BE2C (cell line): ENCODE measurements around the gene PISD.

ENCODE experiments used
- DNase-seq: peaks from one replicate; pipeline ENCODE4 v3.0.0-alpha.2; 2020
- H3K27me3 ChIP-seq: fragments of 250-450 bp; sonication (Bioruptor Pico); 2 replicates; pipeline ENCODE4 v1.5.1; 2020; ENCODE audit warnings: mild to moderate bottlenecking
- H3K36me3 ChIP-seq: fragments of 250-450 bp; sonication (Bioruptor Pico); 2 replicates; pipeline ENCODE4 v1.5.1; 2020; ENCODE audit warnings: mild to moderate bottlenecking
- H3K4me1 ChIP-seq: fragments of 250-450 bp; sonication (Bioruptor Pico); 2 replicates; pipeline ENCODE4 v1.5.1; 2020
- H3K4me3 ChIP-seq: 2 replicates; pipeline ENCODE4 v1.5.1; 2011; ENCODE audit warnings: low read depth, low read length
- H3K9me3 ChIP-seq: fragments of 250-450 bp; sonication (Bioruptor Pico); 2 replicates; pipeline ENCODE4 v1.5.1; 2020
- TF ChIP-seq, protein P1 (sequence below): IDR thresholded peaks from 2 replicates; pipeline ENCODE4 v1.5.1; 2012; ENCODE audit warnings: mild to moderate bottlenecking, low read depth, low read length

The PISD gene

DNA sequence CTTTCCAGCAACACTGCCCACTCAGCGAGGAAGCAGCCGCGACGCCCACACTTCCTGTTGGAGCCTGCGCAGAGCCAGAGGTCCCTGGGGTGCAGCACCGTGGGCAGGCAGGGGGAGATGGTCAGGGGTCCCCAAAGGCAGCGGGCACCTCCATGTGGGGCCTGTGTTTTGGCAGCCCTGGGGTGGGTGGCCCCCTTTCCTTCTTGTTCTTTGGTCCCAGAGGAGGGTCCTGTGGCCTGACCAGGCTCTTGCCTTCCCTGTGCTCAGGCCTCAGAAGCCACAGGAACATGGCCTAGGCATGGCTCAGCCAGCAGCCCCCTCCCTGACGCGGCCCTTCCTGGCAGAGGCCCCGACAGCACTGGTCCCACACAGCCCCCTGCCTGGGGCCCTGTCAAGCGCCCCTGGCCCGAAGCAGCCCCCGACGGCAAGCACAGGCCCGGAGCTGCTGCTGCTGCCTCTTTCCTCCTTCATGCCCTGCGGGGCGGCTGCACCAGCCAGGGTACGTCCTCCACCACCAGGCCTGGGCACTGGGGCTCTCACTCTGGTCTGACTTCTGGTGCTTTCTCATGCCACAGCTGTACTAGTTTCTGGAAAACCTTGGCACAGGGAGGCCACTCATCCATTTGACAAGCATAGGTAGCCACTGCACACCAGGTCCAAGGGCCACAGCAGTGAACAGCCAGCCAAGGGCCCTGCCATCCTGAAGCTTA lies 47.1 kb downstream of the PISD start:
- no peak for DNase-seq
- Histone ChIP-seq H3K4me3 (no peak overlapping the region), H3K9me3 (no peaks in the 10 kb centered on the region), H3K27me3 (no peaks in the 10 kb centered on the region), H3K4me1 (peaks cover 20% of the 10 kb centered on the region), H3K36me3 (peaks cover 22% of the 10 kb centered on the region)
- TF ChIP-seq, protein P1, sequence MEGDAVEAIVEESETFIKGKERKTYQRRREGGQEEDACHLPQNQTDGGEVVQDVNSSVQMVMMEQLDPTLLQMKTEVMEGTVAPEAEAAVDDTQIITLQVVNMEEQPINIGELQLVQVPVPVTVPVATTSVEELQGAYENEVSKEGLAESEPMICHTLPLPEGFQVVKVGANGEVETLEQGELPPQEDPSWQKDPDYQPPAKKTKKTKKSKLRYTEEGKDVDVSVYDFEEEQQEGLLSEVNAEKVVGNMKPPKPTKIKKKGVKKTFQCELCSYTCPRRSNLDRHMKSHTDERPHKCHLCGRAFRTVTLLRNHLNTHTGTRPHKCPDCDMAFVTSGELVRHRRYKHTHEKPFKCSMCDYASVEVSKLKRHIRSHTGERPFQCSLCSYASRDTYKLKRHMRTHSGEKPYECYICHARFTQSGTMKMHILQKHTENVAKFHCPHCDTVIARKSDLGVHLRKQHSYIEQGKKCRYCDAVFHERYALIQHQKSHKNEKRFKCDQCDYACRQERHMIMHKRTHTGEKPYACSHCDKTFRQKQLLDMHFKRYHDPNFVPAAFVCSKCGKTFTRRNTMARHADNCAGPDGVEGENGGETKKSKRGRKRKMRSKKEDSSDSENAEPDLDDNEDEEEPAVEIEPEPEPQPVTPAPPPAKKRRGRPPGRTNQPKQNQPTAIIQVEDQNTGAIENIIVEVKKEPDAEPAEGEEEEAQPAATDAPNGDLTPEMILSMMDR: no peak

DNA sequence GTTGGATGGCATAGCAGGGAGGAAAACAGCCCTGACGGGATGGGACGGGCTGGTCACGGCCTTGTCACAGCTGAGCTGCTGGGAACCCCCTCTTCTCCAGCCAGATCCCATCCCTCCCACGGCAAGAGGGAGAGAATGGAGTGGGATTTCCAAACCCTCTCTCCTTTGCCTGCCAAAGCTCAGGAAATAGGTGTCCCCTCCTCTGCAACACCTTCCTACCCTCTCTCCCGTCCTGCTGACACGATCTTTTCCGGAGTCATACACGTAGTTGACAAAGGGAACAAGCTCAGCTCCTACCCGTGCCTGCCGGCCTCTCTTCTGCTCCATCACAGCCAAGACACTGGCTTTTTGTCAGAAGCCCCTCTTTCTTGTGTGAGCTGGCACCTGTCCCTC lies 48.1 kb downstream of the PISD start:
- Histone ChIP-seq H3K9me3 (no peaks in the 10 kb centered on the region), H3K36me3 (peaks cover 12% of the 10 kb centered on the region), H3K27me3 (no peaks in the 10 kb centered on the region), H3K4me1 (peaks cover 20% of the 10 kb centered on the region), H3K4me3 (no peak overlapping the region)
- TF ChIP-seq, protein P1: no peak
- DNase-seq: no peak

DNA sequence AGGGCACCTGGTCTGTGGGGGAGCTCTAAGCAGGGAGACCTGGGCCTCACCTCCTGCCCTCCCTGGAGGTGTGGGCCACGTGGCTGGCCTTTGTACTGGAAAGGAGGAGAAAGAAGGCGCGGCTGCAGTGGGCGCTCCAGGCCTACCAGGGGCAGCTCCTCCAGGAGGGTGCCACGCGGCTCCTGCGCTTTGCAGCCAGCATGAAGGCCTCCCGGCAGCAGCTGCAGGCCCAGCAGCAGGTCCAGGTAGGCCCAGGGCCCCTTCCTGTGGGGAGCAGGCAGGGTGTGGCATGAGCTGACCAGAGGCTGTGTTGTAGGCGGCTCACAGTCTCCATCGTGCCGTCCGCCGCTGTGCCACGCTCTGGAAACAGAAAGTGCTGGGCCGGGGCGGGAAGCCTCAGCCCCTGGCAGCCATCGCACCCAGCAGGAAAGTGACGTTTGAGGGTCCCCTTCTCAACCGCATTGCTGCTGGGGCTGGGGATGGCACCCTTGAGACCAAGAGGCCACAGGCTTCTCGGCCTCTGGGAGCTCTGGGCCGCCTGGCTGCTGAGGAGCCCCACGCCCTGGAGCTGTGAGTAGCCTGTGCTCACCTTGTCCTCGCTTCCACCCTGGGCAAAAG lies 48.6 kb downstream of the PISD start:
- H3K4me1 ChIP-seq: peaks cover 15% of the 10 kb centered on the region
- no peak overlapping the region for H3K4me3 ChIP-seq
- H3K27me3 ChIP-seq: no peaks in the 10 kb centered on the region
- H3K9me3 ChIP-seq: no peaks in the 10 kb centered on the region
- DNase-seq: no peak
- peaks cover 7% of the 10 kb centered on the region for H3K36me3 ChIP-seq
- TF ChIP-seq, protein P1: no peak

DNA sequence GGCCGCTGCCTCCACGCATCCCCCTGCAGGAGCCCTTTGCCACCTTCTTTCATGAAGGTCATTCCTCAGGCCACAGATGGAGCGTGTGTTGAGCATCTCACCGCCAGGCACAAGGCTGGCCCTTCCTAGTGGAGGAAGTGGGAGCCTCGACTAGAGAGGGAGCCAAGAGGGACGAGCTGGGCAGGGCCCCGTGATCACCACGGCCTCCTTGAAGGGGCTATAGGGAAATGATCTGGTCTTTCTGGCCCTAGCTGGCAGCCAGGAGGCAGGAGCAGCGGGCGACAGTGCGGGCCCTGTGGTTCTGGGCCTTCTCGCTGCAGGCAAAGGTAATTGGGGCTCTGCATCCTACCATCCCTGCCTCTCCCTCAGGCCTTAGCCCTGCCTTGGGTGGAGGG lies 49.1 kb downstream of the PISD start:
- Histone ChIP-seq H3K36me3 (peaks cover 2% of the 10 kb centered on the region), H3K4me1 (peaks cover 12% of the 10 kb centered on the region), H3K9me3 (no peaks in the 10 kb centered on the region), H3K4me3 (no peak overlapping the region), H3K27me3 (no peaks in the 10 kb centered on the region)
- DNase-seq: no peak
- TF ChIP-seq, protein P1: no peak

DNA sequence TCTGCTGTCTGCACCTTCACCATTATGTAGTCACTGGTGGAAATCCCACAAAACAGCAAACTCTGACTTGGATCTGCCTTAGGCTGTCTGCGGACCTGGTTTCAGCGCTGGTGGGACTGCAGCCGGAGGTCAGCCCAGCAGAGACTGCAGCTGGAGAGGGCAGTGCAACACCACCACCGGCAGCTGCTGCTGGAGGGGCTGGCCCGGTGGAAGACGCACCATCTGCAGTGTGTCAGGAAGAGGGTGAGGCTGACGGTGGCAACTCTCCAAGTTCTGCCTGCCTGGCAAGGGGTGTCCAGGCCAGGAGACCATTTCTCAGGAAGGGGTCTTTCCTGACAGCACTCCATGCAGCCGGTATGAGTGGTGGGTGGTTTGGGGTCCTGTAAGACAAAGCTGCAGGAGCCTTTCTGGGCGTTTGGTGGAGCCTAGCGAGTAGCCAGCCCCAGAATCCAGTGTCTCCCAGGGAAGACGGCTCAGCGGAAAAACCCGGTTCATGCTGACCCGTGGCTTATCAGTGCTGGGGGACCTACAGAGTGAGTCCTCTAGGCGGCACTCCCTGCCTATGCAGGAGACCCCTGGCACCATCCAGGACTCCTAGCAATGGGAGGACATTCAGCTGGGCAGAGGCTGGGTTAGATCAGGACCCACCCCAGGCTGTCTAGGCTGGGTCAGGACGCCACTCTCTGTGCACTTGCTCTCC lies 50.8 kb downstream of the PISD start:
- no peaks in the 10 kb centered on the region for H3K27me3 ChIP-seq
- H3K9me3 ChIP-seq: no peaks in the 10 kb centered on the region
- H3K4me1 ChIP-seq: peaks cover 12% of the 10 kb centered on the region
- no peak overlapping the region for H3K4me3 ChIP-seq
- no peaks in the 10 kb centered on the region; the same call in 1 of the 2 replicates for H3K36me3 ChIP-seq
- TF ChIP-seq, protein P1: peak; percentile 36
- DNase-seq: peak; percentile 87

DNA sequence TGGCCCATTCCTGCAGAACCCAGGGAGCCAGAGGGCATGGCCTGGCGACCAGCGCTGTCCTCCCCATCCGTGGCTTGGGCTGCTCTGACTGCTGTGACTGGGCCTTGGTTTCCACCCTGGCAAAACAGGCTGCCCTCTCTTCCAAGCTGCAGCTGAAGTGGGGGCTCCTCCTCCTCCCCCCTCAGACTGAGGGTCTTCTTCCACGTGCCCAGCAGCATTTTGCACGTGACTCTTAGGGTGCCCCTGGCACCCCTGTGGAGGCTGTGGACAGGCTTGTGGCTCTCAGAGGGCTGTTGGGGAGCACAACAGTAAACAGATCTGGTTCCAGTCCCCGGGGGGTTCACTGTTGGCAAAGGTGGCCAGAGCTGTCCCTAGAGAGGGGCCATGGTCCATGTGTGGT lies 51.4 kb downstream of the PISD start:
- Histone ChIP-seq H3K4me1 (peaks cover 12% of the 10 kb centered on the region), H3K27me3 (no peaks in the 10 kb centered on the region), H3K9me3 (no peaks in the 10 kb centered on the region), H3K4me3 (no peak overlapping the region), H3K36me3 (no peaks in the 10 kb centered on the region; the same call in 1 of the 2 replicates)
- DNase-seq: no peak
- TF ChIP-seq, protein P1: no peak
